B cell (primary cell): ENCODE measurements around the gene S1PR1. TPM values are rescaled to one million over a fixed set of nuclear protein-coding genes. Genes with fewer than 3 reads are reported as not detected.

Experiments used
- ATAC-seq: fragments of 200-7000 bp; cut with Tn5 transposase; one replicate; pipeline ENCODE4 v1.10.0; 2021; ENCODE audit warnings: low read depth, mild to moderate bottlenecking, moderate number of reproducible peaks, moderate library complexity
- CTCF ChIA-PET: fragments of 350-600 bp; sonication (Branson Sonifier 250); formaldehyde crosslinking; loops from one replicate; lab custom pipeline; 2021; ENCODE audit warnings: antibody characterized with exemption, inconsistent platforms; lab: Charles Lee
- POLR2A ChIA-PET: fragments of 350-600 bp; sonication (Branson Sonifier 250); formaldehyde crosslinking; loops from one replicate; lab custom pipeline; 2021; ENCODE audit warnings: antibody characterized with exemption; lab: Charles Lee
- DNase-seq: peaks from one replicate; pipeline ENCODE4 v3.0.0; 2013
- H2AFZ ChIP-seq: 2 replicates; pipeline ENCODE4 v1.6.1; 2012; ENCODE audit warnings: mild to moderate bottlenecking, low read depth, low read length; ENCODE audit not compliant: insufficient read depth, poor library complexity, severe bottlenecking
- H3K27ac ChIP-seq, 2 donors: 1 replicate in 1 of 2; 2 replicates in 1 of 2; pipeline ENCODE4 v1.5.1; 2012 to 2013; ENCODE audit warnings: low read length in 2 of 2, mild to moderate bottlenecking in 2 of 2, moderate library complexity in 1 of 2
- H3K27me3 ChIP-seq, 4 experiments: fragments of 200-600 bp in 1 of 4; sonication (generic) in 1 of 4; replicated peaks in 1 of 4; 1 replicate in 2 of 4; 2 replicates in 2 of 4; pipeline versions ENCODE4 v1.6.1 to v1.7.0; 2013 to 2016; ENCODE audit warnings: low read length in 3 of 4, mild to moderate bottlenecking in 2 of 4, mixed read lengths in 1 of 4, moderate library complexity in 1 of 4; ENCODE audit not compliant: insufficient read depth in 4 of 4, control insufficient read depth in 3 of 4; ENCODE audit errors: control extremely low read depth in 1 of 4
- H3K36me3 ChIP-seq, 2 experiments: replicated peaks in 1 of 2; 1 replicate in 1 of 2; 2 replicates in 1 of 2; pipeline versions ENCODE4 v1.6.1 to v1.7.1; 2013; ENCODE audit warnings: low read length in 1 of 2; ENCODE audit not compliant: insufficient read depth in 2 of 2, control insufficient read depth in 1 of 2; ENCODE audit errors: control extremely low read depth in 1 of 2, extremely low read depth in 1 of 2
- H3K4me1 ChIP-seq, 2 donors: fragments of 200-600 bp in 1 of 2; sonication (generic) in 1 of 2; 1 replicate in 1 of 2; 2 replicates in 1 of 2; pipeline versions ENCODE4 v1.5.1 to v1.6.1; 2013 to 2017; ENCODE audit warnings: low read length in 2 of 2; ENCODE audit not compliant: control insufficient read depth in 2 of 2, insufficient read depth in 2 of 2
- H3K4me2 ChIP-seq: replicated peaks from 2 replicates; pipeline ENCODE3; 2012; ENCODE audit warnings: mild to moderate bottlenecking, low read depth, low read length; ENCODE audit not compliant: poor library complexity, severe bottlenecking
- H3K4me3 ChIP-seq, 5 experiments: fragments of 200-600 bp in 1 of 5; sonication (generic) in 1 of 5; 1 replicate in 3 of 5; 2 replicates in 2 of 5; pipeline versions ENCODE4 v1.5.1 to v1.7.0; 2011 to 2016; ENCODE audit warnings: low read length in 4 of 5, mild to moderate bottlenecking in 4 of 5, low read depth in 2 of 5, control low read depth in 1 of 5, moderate library complexity in 1 of 5; ENCODE audit not compliant: insufficient read depth in 1 of 5; ENCODE audit errors: control extremely low read depth in 1 of 5, extremely low read depth in 1 of 5
- H3K79me2 ChIP-seq: fragments of 200-600 bp; sonication (generic); one replicate; pipeline ENCODE4 v1.6.0; 2016; ENCODE audit warnings: low read length; ENCODE audit not compliant: control insufficient read depth, insufficient read depth
- H3K9ac ChIP-seq: fragments of 200-600 bp; sonication (generic); 2 replicates; pipeline ENCODE4 v1.6.1; 2017; ENCODE audit warnings: mild to moderate bottlenecking, low read length, moderate library complexity
- H3K9me3 ChIP-seq, 3 donors: one replicate each; pipeline versions ENCODE4 v1.6.1 to v1.7.1; 2013; ENCODE audit warnings: low read length in 2 of 3; ENCODE audit not compliant: control insufficient read depth in 2 of 3, insufficient read depth in 1 of 3; ENCODE audit errors: control extremely low read depth in 1 of 3
- H4K20me1 ChIP-seq: 2 replicates; pipeline ENCODE4 v1.6.0; 2012; ENCODE audit warnings: mild to moderate bottlenecking, low read length; ENCODE audit not compliant: insufficient read depth, control insufficient read depth, poor library complexity, severe bottlenecking
- H3K27ac Mint-ChIP-seq: one replicate; pipeline ENCODE4 v1.8.0; 2021; ENCODE audit warnings: mixed read lengths
- H3K27me3 Mint-ChIP-seq: one replicate; pipeline ENCODE4 v1.8.0; 2021; ENCODE audit warnings: mixed read lengths
- H3K4me1 Mint-ChIP-seq: one replicate; pipeline ENCODE4 v1.8.0; 2021; ENCODE audit warnings: mixed read lengths
- H3K4me3 Mint-ChIP-seq: one replicate; pipeline ENCODE4 v1.8.0; 2021; ENCODE audit warnings: mixed read lengths
- H3K9me3 Mint-ChIP-seq: one replicate; pipeline ENCODE4 v1.8.0; 2022; ENCODE audit warnings: mixed read lengths; ENCODE audit not compliant: insufficient read depth
- EZH2 ChIP-seq: IDR thresholded peaks from 2 replicates; pipeline ENCODE4 v1.6.1; 2012; ENCODE audit warnings: borderline replicate concordance, low read depth, mild to moderate bottlenecking, moderate library complexity, low read length; ENCODE audit not compliant: insufficient read depth, poor library complexity, severe bottlenecking
- WGBS: methylation state at CpG from one replicate; pipeline ENCODE4 v1.1.5; 2013; ENCODE audit warnings: missing lambda C conversion rate; ENCODE audit not compliant: insufficient coverage; 5-methylcytosine and 5-hydroxymethylcytosine counted together
- intact Hi-C: fragments of 100-400 bp; cut with micrococcal nuclease; formaldehyde crosslinking; loops from one replicate; pipeline ENCODE4 v1.10.0; 2022
- polyA plus RNA-seq: library from polyadenylated mRNA; depleted of rRNA; stranded (reverse); fragments of >200 nt; gene quantifications from 2 replicates; pipeline ENCODE4 v1.2.3, GENCODE V29; 2012
- total RNA-seq, 2 donors: library from RNA; stranded (reverse); fragments of 120-200 nt in 1 of 2; gene quantifications; 1 replicate in 1 of 2; 2 replicates in 1 of 2; pipeline versions ENCODE4 v1.2.3 to v1.2.4, GENCODE V29; 2013 to 2022
- TF ChIP-seq, protein P1 (sequence below): fragments of 200-600 bp; IDR thresholded peaks from one replicate; pipeline ENCODE4 v1.8.0; 2022; ENCODE audit warnings: antibody characterized with exemption, mild to moderate bottlenecking

The S1PR1 gene
- total and polyA plus RNA-seq, 2 donors (not counting 1 experiment from before 2014, with no cell fraction given): 44.5 to 225 TPM

GRCh38 chr1:101265684-101266083 is 28.9 kb downstream of the S1PR1 start:
- POLR2A ChIA-PET: no interaction called here
- H3K4me1 ChIP-seq: peaks cover 31 to 33% of the 10 kb centered on the region in 2 donors
- H3K27ac Mint-ChIP-seq: no peak overlapping the region
- H3K4me2 ChIP-seq: no peak overlapping the region
- H3K79me2 ChIP-seq: no peaks in the 10 kb centered on the region
- H3K27ac ChIP-seq: no peak overlapping the region
- H3K4me3 Mint-ChIP-seq: no peak overlapping the region
- DNase-seq (no peak), ATAC-seq (no peak)
- CTCF ChIA-PET: interaction anchor here (1.0 to 1.2 kb wide), 3 partner anchors 14 to 348 kb away, joined by 3 to 7 read pairs (median 4); no protein-coding TSS in a partner anchor
- 80% methylated on average over 1 of the region's 2 CpGs for WGBS
- H3K9me3 Mint-ChIP-seq: no peaks in the 10 kb centered on the region
- TF ChIP-seq, protein P1, sequence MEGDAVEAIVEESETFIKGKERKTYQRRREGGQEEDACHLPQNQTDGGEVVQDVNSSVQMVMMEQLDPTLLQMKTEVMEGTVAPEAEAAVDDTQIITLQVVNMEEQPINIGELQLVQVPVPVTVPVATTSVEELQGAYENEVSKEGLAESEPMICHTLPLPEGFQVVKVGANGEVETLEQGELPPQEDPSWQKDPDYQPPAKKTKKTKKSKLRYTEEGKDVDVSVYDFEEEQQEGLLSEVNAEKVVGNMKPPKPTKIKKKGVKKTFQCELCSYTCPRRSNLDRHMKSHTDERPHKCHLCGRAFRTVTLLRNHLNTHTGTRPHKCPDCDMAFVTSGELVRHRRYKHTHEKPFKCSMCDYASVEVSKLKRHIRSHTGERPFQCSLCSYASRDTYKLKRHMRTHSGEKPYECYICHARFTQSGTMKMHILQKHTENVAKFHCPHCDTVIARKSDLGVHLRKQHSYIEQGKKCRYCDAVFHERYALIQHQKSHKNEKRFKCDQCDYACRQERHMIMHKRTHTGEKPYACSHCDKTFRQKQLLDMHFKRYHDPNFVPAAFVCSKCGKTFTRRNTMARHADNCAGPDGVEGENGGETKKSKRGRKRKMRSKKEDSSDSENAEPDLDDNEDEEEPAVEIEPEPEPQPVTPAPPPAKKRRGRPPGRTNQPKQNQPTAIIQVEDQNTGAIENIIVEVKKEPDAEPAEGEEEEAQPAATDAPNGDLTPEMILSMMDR: no peak
- no peak for TF ChIP-seq EZH2
- no peak overlapping the region for H2AFZ ChIP-seq
- no peaks in the 10 kb centered on the region for H4K20me1 ChIP-seq
- peaks cover 31% of the 10 kb centered on the region for H3K4me1 Mint-ChIP-seq
- H3K4me3 ChIP-seq: no peak overlapping the region
- H3K27me3 ChIP-seq: no peaks in the 10 kb centered on the region
- intact Hi-C loops: no loop called here
- H3K36me3 ChIP-seq: no peaks in the 10 kb centered on the region
- no peaks in the 10 kb centered on the region for H3K27me3 Mint-ChIP-seq
- H3K9ac ChIP-seq: no peak overlapping the region
- no peaks in the 10 kb centered on the region for H3K9me3 ChIP-seq

- Mint-ChIP-seq H3K27ac (no peak overlapping the region), H3K4me3 (no peak overlapping the region), H3K4me1 (peaks cover 26% of the 10 kb centered on the region), H3K27me3 (no peaks in the 10 kb centered on the region), H3K9me3 (no peaks in the 10 kb centered on the region)
- DNase-seq (no peak), ATAC-seq (no peak)
- Histone ChIP-seq H3K4me1 (peaks cover 31 to 32% of the 10 kb centered on the region in 2 donors), H3K9me3 (peaks cover 2 to 6% (median 6%) of the 10 kb centered on the region in 3 donors), H3K27me3 (no peaks in the 10 kb centered on the region), H3K9ac (no peak overlapping the region), H3K4me3 (no peak overlapping the region), H3K27ac (no peak overlapping the region), H4K20me1 (no peaks in the 10 kb centered on the region), H2AFZ (no peak overlapping the region), H3K4me2 (no peak overlapping the region), H3K36me3 (no peaks in the 10 kb centered on the region), H3K79me2 (no peaks in the 10 kb centered on the region)
- TF ChIP-seq, protein P1: no peak
- TF ChIP-seq EZH2: no peak
- POLR2A ChIA-PET: interaction anchor here (1.0 kb wide), 1 partner anchor 29 kb away, joined by 6 read pairs; no protein-coding TSS in a partner anchor
- intact Hi-C loops: no loop called here
- CTCF ChIA-PET: interaction anchor here (0.9 to 3.7 kb wide), 4 partner anchors 18 to 38 kb away, joined by 3 to 19 read pairs (median 6); no protein-coding TSS in a partner anchor
- WGBS: no CpG with 5 or more reads among the region's 2 CpGs
Measured at GRCh38 chr1:101267082-101267481, 30.3 kb downstream of the S1PR1 start.
